Urinary bladder (tissue), 4 donors: Measurements from ENCODE around the gene MKS1. TPM values are rescaled to one million over a fixed set of nuclear protein-coding genes. Genes with fewer than 3 reads are reported as not detected.

Experiments used
- DNase-seq: peaks from one replicate; pipeline ENCODE4 v3.0.0-alpha.2; 2015; ENCODE audit errors: extremely low spot score
- H3K27ac ChIP-seq: one replicate; pipeline ENCODE4 v1.5.1; 2013; ENCODE audit warnings: low read depth, mild to moderate bottlenecking, moderate library complexity
- H3K36me3 ChIP-seq: one replicate; pipeline ENCODE4 v1.6.1; 2013; ENCODE audit warnings: mild to moderate bottlenecking, moderate library complexity; ENCODE audit not compliant: insufficient read depth
- H3K4me1 ChIP-seq: one replicate; pipeline ENCODE4 v1.6.1; 2013; ENCODE audit warnings: mild to moderate bottlenecking, moderate library complexity; ENCODE audit not compliant: insufficient read depth
- H3K4me3 ChIP-seq: one replicate; pipeline ENCODE4 v1.5.1; 2013; ENCODE audit warnings: low read depth, low read length
- WGBS: extraction: QIAGEN DNeasy Blood & Tissue Kit; methylation state at CpG from one replicate; pipeline ENCODE4 v1.1.7; 2013; 5-methylcytosine and 5-hydroxymethylcytosine counted together
- polyA plus RNA-seq: library from polyadenylated mRNA; stranded (reverse); fragments of 200-250 nt; gene quantifications from one replicate; pipeline ENCODE4 v1.2.3, GENCODE V29; 2013
- total RNA-seq: library from RNA; depleted of rRNA; stranded (reverse); fragments of >200 nt; gene quantifications from one replicate; pipeline ENCODE4 v1.2.3, GENCODE V29; 2014
- donor health status: healthy with polysubstance abuse.
- donor health status: healthy.

MKS1 gene
- total and polyA plus RNA-seq, 2 donors, result 11.6 to 14.0 TPM

DNA sequence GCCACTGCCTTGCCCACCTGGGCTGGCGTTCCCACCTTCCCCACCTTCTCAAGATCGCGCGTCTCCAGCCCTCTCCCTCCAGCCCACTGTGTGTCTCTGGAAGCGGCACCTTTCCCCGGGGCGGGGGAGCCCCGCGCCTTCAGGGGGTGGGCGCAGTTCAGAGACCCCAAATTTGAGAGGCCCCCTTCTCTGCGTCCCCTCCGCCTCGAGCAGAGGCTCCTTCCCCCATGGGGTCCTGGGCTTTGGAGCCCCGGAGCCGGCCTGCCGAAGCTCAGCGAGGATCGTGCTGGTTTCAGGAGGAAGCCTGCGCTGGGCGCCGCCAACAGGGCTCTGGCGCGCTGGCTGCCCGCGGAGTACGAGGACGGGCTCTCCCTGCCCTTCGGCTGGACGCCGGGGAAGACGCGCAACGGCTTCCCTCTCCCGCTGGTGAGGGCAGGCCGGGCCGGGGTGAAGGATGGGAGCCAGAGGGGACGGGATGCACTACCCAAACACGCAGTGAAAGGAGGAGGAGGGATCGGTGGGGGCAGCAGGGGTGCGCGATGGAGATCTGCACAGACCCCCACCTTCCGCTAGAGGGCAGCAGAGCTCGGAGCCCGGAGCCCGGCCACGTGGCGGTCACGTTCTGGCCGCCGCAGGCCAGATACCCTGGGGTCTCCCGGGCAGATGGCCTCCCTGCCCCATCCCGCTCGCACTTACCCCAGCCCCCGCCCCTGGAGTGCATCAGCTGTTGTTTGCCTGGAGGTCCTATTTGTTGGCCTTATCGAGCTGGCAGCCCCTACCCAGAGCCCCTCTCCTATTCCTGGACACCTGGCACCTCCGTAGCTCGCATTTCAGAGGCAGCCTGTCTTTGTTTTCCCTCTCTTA, 30.4 kb upstream of the MKS1 start:
- peak; percentile 3 for DNase-seq

DNA sequence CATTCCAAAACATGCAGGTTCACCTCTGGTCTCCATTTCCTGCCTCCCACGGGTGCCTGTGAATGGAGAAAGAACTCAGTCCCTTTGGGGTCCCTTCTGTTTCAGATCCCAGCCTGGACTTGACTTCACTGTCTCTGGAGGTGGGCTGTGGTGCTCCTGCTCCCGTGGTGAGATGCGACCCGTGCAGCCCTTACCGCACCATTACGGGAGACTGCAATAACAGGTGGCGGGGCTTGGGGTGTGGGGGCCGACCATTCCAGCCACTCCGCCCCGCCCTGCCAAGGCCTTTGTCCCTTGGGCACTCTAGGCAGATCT, 29.9 kb upstream of the MKS1 start:
- H3K4me3 ChIP-seq, result no peak overlapping the region
- DNase-seq, result no peak
- WGBS, result 18% methylated on average over 10 of the region's 10 CpGs
- no peak overlapping the region for H3K27ac ChIP-seq
- no peaks in the 10 kb centered on the region for H3K4me1 ChIP-seq
- no peaks in the 10 kb centered on the region for H3K36me3 ChIP-seq

More for the DNA sequence above, 30.4 kb upstream of the MKS1 start:
- Histone ChIP-seq H3K4me3 (peak overlapping the region; percentile 40), H3K4me1 (no peaks in the 10 kb centered on the region), H3K27ac (no peak overlapping the region), H3K36me3 (no peaks in the 10 kb centered on the region)
- WGBS, result 5% methylated on average over 57 of the region's 57 CpGs

DNA sequence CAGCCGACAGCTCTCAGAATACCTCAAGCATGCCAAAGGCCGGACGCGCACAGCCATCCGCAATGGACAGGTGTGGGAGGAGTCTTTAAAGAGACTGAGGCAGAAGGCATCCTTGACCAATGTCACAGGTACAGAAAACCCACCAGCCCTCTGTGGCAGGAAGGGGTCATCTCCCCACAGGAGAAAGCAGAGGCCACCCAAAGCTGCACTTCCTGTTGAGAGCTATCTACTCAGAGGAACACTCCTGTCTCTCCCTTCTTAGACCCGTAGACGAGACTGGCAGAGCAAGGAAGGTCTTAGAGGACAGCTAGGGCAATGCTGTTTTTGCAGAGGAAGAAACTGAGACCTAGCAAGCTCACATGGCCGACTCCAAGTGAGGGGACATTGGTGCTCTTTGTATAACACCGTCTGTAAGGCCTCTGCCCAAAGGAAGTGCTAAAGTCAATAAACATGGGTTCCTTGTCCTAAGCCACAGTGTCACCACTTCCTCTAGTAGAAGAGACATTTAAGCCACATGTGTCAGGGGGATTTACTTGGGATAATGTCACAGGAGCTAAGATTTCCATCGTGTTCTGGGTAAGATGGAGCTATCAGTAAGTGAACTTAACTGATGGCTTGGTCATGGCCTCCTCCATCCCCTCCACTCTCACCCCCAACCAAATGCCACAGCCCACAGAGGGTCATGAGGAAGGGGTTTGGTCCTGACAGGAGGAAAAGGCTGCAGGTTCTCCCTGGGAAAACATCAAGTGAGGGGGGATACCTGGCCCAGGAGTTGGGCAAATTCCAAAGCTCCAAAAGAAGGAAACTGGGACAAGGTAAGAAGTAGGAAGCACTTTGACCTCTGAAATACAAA, 28.7 kb upstream of the MKS1 start:
- 79% methylated on average over 10 of the region's 10 CpGs for WGBS

GRCh38 chr17:58246781-58247180, 27.7 kb upstream of the MKS1 start:
- WGBS, result 94% methylated on average over 1 of the region's 1 CpG
- Histone ChIP-seq H3K4me3 (no peak overlapping the region), H3K27ac (no peak overlapping the region), H3K4me1 (no peaks in the 10 kb centered on the region), H3K36me3 (no peaks in the 10 kb centered on the region)
- DNase-seq, result no peak

More for the DNA sequence above, 28.7 kb upstream of the MKS1 start:
- Histone ChIP-seq H3K36me3 (no peaks in the 10 kb centered on the region), H3K4me3 (no peak overlapping the region), H3K27ac (no peak overlapping the region), H3K4me1 (no peaks in the 10 kb centered on the region)
- DNase-seq, result no peak

DNA sequence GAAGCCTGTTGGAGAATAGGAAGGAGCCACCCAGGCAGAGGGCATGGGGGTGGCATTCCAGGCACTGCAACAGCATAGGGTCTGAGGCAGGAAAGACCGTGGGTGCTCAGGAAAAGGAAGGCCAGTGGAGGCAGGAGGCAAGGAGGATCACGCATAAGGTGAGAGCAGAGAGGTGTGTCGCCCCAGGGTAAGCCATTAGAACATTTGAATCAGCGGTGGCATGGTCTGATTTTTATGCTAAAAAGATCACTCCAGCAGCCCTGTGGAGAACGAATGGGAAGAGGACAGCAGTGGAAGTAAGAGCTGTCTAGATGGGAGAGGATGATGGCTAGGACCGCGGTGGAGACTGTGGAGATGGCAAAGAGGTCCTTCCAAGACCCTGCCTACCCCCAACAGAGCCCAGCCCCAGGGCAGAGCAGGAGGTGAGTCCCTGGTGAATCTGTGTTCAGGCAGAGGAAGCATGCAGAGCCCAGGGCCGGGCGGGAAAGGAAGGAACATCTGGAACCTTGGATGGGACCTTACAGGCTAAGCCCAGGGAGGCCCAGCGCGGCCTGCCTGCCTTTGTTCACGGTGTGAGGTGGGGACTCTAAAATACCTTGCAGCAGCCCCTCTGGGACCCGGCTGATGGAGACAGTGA, 27.2 kb upstream of the MKS1 start:
- WGBS, result 86% methylated on average over 13 of the region's 13 CpGs
- Histone ChIP-seq H3K4me3 (no peak overlapping the region), H3K36me3 (no peaks in the 10 kb centered on the region), H3K27ac (no peak overlapping the region), H3K4me1 (no peaks in the 10 kb centered on the region)
- DNase-seq, result no peak

DNA sequence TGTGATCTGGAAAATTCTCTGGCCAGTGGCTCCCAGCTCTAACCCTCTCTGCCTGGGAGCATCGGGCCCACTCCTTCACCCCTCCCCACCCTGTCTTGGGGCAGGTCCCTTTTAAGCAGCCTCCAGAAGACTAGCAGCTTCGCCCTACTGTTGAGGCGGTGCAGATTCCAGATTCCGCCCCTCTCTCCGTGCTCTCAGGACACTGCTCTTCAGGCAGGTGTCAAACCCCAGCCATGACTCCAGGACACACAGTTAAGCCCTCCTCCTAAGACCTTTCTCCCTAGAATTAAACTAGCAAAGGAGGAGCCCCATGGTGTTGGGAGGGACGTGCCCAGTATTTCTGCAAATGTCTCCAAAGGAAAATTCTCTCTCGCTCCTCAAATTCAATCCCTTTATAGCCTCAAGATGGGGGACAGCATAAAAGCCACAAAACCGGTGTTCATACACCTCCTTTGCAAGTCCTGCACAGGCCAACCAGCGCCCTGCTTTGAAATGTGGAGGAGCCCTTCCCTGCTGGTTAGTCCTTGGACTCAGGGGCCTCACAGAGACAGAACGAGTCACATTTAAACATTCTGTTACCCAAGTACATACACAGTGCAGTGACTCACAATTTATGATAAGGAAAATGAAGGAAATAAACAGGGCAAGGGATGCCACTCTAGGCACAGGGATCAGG, 26.5 kb upstream of the MKS1 start:
- Histone ChIP-seq H3K4me3 (no peak overlapping the region), H3K36me3 (no peaks in the 10 kb centered on the region), H3K4me1 (no peaks in the 10 kb centered on the region), H3K27ac (no peak overlapping the region)
- no peak for DNase-seq
- 50% methylated on average over 10 of the region's 10 CpGs for WGBS

DNA sequence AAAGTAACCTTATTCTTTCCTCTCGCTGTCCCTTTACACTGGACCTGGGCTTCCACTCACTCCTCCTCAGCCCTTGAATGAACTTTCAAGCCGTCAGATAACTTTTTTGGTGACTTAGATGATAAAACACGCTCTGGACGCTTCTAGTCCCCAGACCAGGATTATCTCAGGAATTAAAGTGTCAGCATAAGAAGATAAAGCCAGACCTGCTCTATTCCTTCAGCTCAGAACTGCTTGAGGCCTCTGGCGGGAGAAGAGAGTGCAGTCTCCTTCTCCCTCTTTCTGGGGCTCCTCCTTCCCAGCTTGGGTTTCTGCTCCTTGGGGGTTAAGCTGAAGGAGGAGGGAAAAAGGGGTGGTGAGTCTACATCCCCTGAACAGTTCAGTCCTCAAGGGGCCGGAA, 25.9 kb upstream of the MKS1 start:
- Histone ChIP-seq H3K36me3 (no peaks in the 10 kb centered on the region), H3K27ac (no peak overlapping the region), H3K4me3 (no peak overlapping the region), H3K4me1 (no peaks in the 10 kb centered on the region)
- WGBS, result 36% methylated on average over 6 of the region's 6 CpGs
- no peak for DNase-seq

- Histone ChIP-seq H3K4me1 (no peaks in the 10 kb centered on the region), H3K27ac (no peak overlapping the region), H3K4me3 (no peak overlapping the region), H3K36me3 (no peaks in the 10 kb centered on the region)
- DNase-seq, result no peak
- WGBS, result 4% methylated on average over 4 of the region's 4 CpGs
Measured at GRCh38 chr17:58242171-58242784, 23.2 kb upstream of the MKS1 start.

DNA sequence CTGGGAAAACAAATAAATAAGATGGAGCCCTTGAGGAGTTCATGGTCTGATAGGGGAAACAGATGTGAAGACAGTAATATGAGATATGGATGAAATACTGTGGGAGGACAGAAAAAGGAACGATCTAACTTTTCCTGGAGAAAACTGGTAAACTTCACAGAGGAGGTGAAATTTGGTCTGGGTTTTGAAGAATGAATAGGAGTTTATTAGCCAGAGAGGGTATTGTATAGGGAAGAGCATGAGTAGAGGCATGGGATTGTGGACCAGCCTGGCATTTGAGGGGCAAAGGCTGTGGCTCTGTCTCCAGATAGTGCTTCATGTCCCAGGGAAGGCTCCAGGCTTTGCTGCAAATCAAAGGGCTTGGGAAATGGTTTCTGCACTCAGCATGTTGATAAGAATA, 20.9 kb upstream of the MKS1 start:
- no peak overlapping the region for H3K4me3 ChIP-seq
- H3K4me1 ChIP-seq, result no peaks in the 10 kb centered on the region
- DNase-seq, result no peak
- 70% methylated on average over 1 of the region's 1 CpG for WGBS
- H3K36me3 ChIP-seq, result no peaks in the 10 kb centered on the region
- H3K27ac ChIP-seq, result no peak overlapping the region

DNA sequence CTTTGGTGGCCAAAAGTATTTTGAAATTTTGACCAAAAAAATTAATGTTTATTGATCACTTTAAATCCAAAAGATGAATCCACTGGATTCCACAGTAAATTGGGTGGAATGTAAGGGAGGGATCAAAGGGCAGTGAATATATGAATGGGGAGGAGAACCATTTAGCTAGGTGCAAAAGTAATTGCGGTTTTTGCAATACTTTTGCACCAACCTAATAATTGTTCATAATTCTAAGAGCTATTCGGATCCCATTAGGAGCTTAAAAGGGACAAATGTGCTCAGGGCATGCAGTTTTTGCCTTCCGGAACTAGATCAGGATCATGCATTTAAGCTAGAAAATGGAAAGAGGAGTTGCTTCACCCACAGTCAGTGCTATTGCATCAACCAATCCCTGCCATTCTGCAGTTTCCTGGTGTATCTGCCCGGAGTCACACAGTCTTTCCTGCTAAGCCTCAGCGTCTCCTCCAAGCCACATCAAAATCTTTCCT, 19.1 kb upstream of the MKS1 start, which contains the start of gene LPO:
TSS of gene LPO (plus strand) at position 438 of the 488 bp plus-strand sequence. CDS start 4,396 bp downstream, outside the sequence.
- DNase-seq, result no peak
- no peaks in the 10 kb centered on the region for H3K36me3 ChIP-seq
- H3K4me3 ChIP-seq, result no peak within 1 kb of the TSS
- no peak within 1 kb of the TSS for H3K27ac ChIP-seq
- H3K4me1 ChIP-seq, result no peaks in the 10 kb centered on the region
- WGBS, result 65% methylated on average over 5 of the region's 5 CpGs

GRCh38 chr17:58236394-58236793, 17.3 kb upstream of the MKS1 start:
- H3K4me3 ChIP-seq, result no peak overlapping the region
- 66% methylated on average over 2 of the region's 2 CpGs for WGBS
- no peak overlapping the region for H3K27ac ChIP-seq
- DNase-seq, result no peak
- no peaks in the 10 kb centered on the region for H3K4me1 ChIP-seq
- H3K36me3 ChIP-seq, result no peaks in the 10 kb centered on the region

GRCh38 chr17:58235821-58236220, 16.8 kb upstream of the MKS1 start:
- DNase-seq, result no peak
- H3K4me1 ChIP-seq, result no peaks in the 10 kb centered on the region
- WGBS, result 70% methylated on average over 1 of the region's 1 CpG
- no peaks in the 10 kb centered on the region for H3K36me3 ChIP-seq
- no peak overlapping the region for H3K27ac ChIP-seq
- no peak overlapping the region for H3K4me3 ChIP-seq

- Histone ChIP-seq H3K4me1 (no peaks in the 10 kb centered on the region), H3K4me3 (no peak overlapping the region), H3K27ac (no peak overlapping the region), H3K36me3 (no peaks in the 10 kb centered on the region)
- DNase-seq, result no peak
- WGBS, result 74% methylated on average over 3 of the region's 3 CpGs
Measured at GRCh38 chr17:58234512-58234911, 15.5 kb upstream of the MKS1 start.
